ENCODE data around the gene TMEM108. TPM values are rescaled to one million over a fixed set of nuclear protein-coding genes. Genes with fewer than 3 reads are reported as not detected.

TMEM108 gene
- total and polyA plus RNA-seq, 2 experiments from 2014 or later: 7.4 to 15.3 TPM

DNA sequence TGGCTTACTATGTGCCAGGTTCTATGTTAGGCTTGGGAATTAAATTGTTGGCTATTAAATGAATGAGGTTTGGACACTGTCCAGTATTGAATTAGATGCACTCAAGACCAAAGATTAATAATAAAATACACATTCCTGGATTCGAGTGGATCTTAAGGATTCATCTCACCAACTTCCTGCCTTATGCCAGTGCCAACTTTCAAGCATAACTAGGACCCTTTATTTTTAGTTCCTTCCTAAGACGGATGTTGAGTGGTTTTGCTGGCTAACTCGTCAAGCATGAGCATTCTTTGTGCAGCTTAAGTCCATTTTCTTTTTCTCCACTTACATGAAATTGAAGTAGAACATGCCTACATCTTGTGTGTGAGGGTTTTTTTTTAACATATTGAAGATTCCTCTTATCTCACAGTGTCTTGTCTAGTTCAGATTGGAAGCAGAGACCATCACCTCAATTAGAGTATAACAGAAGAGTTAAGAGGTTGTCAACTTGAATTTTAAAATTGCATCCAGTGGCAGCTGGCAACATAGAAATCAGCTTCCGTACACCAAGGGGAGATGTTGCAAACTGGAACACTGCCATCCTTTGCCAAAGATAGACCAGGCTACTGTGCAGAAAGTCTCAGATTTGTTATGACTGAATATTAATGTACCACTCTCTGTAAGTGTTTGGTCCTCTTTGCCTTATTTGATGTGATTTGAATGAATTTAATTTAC is 255.4 kb downstream of the TMEM108 start:
- H3K4me3 ChIP-seq: no peak overlapping the region
- Mint-ChIP-seq H3K36me3 (ENCODE audit: low read depth) (no peaks in the 10 kb centered on the region), H3K4me3 (no peak overlapping the region), H3K4me1 (peaks cover 7% of the 10 kb centered on the region; the same call in 2 of the 3 replicates), H3K27me3 (ENCODE audit: insufficient read depth, low read depth, poor library complexity) (peaks cover 2% of the 10 kb centered on the region), H3K9me3 (no peaks in the 10 kb centered on the region), H3K27ac (no peak overlapping the region)
- ATAC-seq: no peak
- no peak for DNase-seq (ENCODE audit: low spot score)
- H2AFZ ChIP-seq: no peak overlapping the region
- TF ChIP-seq POLR2AphosphoS5 (IDR thresholded peaks at IDR 0.05; ENCODE audit: low read depth) (no peak), STAT1 (IDR thresholded peaks at IDR 0.05; ENCODE audit: unreplicated experiment) (no peak), NANOG (IDR thresholded peaks at IDR 0.05; ENCODE audit: borderline replicate concordance) (no peak), EZH2 (IDR thresholded peaks at IDR 0.05; ENCODE audit: low read depth, unreplicated experiment) (no peak), ZNF331 (CRISPR knock-in tag; IDR thresholded peaks at IDR 0.05; ENCODE audit: low read depth) (no peak), EZH2phosphoT487 (IDR thresholded peaks at IDR 0.05; ENCODE audit: unreplicated experiment) (no peak), CREB1 (CRISPR knock-in tag; IDR thresholded peaks at IDR 0.05; ENCODE audit: low read depth) (no peak)
- TF ChIP-seq, protein P1, sequence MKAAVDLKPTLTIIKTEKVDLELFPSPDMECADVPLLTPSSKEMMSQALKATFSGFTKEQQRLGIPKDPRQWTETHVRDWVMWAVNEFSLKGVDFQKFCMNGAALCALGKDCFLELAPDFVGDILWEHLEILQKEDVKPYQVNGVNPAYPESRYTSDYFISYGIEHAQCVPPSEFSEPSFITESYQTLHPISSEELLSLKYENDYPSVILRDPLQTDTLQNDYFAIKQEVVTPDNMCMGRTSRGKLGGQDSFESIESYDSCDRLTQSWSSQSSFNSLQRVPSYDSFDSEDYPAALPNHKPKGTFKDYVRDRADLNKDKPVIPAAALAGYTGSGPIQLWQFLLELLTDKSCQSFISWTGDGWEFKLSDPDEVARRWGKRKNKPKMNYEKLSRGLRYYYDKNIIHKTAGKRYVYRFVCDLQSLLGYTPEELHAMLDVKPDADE (IDR thresholded peaks at IDR 0.05): no peak
- TF ChIP-seq, protein P2, sequence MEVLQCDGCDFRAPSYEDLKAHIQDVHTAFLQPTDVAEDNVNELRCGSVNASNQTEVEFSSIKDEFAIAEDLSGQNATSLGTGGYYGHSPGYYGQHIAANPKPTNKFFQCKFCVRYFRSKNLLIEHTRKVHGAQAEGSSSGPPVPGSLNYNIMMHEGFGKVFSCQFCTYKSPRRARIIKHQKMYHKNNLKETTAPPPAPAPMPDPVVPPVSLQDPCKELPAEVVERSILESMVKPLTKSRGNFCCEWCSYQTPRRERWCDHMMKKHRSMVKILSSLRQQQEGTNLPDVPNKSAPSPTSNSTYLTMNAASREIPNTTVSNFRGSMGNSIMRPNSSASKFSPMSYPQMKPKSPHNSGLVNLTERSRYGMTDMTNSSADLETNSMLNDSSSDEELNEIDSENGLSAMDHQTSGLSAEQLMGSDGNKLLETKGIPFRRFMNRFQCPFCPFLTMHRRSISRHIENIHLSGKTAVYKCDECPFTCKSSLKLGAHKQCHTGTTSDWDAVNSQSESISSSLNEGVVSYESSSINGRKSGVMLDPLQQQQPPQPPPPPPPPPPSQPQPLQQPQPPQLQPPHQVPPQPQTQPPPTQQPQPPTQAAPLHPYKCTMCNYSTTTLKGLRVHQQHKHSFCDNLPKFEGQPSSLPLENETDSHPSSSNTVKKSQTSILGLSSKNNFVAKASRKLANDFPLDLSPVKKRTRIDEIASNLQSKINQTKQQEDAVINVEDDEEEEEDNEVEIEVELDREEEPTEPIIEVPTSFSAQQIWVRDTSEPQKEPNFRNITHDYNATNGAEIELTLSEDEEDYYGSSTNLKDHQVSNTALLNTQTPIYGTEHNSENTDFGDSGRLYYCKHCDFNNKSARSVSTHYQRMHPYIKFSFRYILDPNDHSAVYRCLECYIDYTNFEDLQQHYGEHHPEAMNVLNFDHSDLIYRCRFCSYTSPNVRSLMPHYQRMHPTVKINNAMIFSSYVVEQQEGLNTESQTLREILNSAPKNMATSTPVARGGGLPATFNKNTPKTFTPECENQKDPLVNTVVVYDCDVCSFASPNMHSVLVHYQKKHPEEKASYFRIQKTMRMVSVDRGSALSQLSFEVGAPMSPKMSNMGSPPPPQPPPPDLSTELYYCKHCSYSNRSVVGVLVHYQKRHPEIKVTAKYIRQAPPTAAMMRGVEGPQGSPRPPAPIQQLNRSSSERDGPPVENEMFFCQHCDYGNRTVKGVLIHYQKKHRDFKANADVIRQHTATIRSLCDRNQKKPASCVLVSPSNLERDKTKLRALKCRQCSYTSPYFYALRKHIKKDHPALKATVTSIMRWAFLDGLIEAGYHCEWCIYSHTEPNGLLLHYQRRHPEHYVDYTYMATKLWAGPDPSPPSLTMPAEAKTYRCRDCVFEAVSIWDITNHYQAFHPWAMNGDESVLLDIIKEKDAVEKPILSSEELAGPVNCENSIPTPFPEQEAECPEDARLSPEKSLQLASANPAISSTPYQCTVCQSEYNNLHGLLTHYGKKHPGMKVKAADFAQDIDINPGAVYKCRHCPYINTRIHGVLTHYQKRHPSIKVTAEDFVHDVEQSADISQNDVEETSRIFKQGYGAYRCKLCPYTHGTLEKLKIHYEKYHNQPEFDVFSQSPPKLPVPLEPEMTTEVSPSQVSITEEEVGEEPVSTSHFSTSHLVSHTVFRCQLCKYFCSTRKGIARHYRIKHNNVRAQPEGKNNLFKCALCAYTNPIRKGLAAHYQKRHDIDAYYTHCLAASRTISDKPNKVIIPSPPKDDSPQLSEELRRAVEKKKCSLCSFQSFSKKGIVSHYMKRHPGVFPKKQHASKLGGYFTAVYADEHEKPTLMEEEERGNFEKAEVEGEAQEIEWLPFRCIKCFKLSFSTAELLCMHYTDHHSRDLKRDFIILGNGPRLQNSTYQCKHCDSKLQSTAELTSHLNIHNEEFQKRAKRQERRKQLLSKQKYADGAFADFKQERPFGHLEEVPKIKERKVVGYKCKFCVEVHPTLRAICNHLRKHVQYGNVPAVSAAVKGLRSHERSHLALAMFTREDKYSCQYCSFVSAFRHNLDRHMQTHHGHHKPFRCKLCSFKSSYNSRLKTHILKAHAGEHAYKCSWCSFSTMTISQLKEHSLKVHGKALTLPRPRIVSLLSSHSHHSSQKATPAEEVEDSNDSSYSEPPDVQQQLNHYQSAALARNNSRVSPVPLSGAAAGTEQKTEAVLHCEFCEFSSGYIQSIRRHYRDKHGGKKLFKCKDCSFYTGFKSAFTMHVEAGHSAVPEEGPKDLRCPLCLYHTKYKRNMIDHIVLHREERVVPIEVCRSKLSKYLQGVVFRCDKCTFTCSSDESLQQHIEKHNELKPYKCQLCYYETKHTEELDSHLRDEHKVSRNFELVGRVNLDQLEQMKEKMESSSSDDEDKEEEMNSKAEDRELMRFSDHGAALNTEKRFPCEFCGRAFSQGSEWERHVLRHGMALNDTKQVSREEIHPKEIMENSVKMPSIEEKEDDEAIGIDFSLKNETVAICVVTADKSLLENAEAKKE (CRISPR knock-in tag; IDR thresholded peaks at IDR 0.05): no peak
- TF ChIP-seq, protein P3, sequence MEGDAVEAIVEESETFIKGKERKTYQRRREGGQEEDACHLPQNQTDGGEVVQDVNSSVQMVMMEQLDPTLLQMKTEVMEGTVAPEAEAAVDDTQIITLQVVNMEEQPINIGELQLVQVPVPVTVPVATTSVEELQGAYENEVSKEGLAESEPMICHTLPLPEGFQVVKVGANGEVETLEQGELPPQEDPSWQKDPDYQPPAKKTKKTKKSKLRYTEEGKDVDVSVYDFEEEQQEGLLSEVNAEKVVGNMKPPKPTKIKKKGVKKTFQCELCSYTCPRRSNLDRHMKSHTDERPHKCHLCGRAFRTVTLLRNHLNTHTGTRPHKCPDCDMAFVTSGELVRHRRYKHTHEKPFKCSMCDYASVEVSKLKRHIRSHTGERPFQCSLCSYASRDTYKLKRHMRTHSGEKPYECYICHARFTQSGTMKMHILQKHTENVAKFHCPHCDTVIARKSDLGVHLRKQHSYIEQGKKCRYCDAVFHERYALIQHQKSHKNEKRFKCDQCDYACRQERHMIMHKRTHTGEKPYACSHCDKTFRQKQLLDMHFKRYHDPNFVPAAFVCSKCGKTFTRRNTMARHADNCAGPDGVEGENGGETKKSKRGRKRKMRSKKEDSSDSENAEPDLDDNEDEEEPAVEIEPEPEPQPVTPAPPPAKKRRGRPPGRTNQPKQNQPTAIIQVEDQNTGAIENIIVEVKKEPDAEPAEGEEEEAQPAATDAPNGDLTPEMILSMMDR (conservative IDR thresholded peaks at IDR 0.05; ENCODE audit: low read depth in 2 of 2): no peak
- no peaks in the 10 kb centered on the region for H3F3A ChIP-seq (replicated peaks; ENCODE audit: low read depth)
- no peaks in the 10 kb centered on the region for H3K4me1 ChIP-seq (ENCODE audit: insufficient read depth)
- H3K27me3 ChIP-seq (ENCODE audit: insufficient read depth): no peaks in the 10 kb centered on the region
- peaks cover 4% of the 10 kb centered on the region; the same call in 1 of the 2 replicates for H3K9me2 ChIP-seq (ENCODE audit: insufficient read depth)
- no peaks in the 10 kb centered on the region for H3K36me3 ChIP-seq (ENCODE audit: insufficient read depth)
- H3K27ac ChIP-seq (ENCODE audit: low read depth): no peak overlapping the region
- H3K79me2 ChIP-seq (replicated peaks; ENCODE audit: insufficient read depth): no peaks in the 10 kb centered on the region
- H3K4me2 ChIP-seq: no peak overlapping the region
- no peaks in the 10 kb centered on the region; the same call in 1 of the 2 replicates for H4K20me1 ChIP-seq (replicated peaks; ENCODE audit: insufficient read depth)
